ENCODE measurements around the gene CCR5AS.

The CCR5AS gene

GRCh38 chr3:46361408-46362283 is 45.2 kb downstream of the CCR5AS start:
- ChIA-PET CTCF (interaction anchor here (0.7 kb wide), 1 partner anchor 9 kb away, joined by 4 read pairs; no protein-coding TSS in a partner anchor), POLR2A (interaction anchor here (0.5 kb wide), 1 partner anchor 63 kb away, joined by 5 read pairs; no protein-coding TSS in a partner anchor)
- no peaks in the 10 kb centered on the region for H3K9me3 Mint-ChIP-seq
- ATAC-seq (ENCODE audit: low read depth) (peak; percentile 31), DNase-seq (no peak)
- H3K4me3 Mint-ChIP-seq: no peak overlapping the region
- no peaks in the 10 kb centered on the region for H3K36me3 Mint-ChIP-seq (ENCODE audit: low read depth)
- H3K27ac Mint-ChIP-seq: no peak overlapping the region
- H3K4me1 Mint-ChIP-seq: peaks cover 38% of the 10 kb centered on the region
- intact Hi-C loops (cut with micrococcal nuclease): loop anchor here (5.0 kb wide), 1 partner anchor 39 kb away; no protein-coding TSS in a partner anchor
- TF ChIP-seq CTCF (IDR thresholded peaks at IDR 0.05): no peak
- H3K27me3 Mint-ChIP-seq: no peaks in the 10 kb centered on the region

- no peaks in the 10 kb centered on the region for H3K9me3 Mint-ChIP-seq
- ATAC-seq (ENCODE audit: low read depth) (no peak), DNase-seq (no peak)
- no peak overlapping the region for H3K4me3 Mint-ChIP-seq
- no peak overlapping the region for H3K27ac Mint-ChIP-seq
- CTCF ChIA-PET: interaction anchor here (2.7 kb wide), 1 partner anchor 9 kb away, joined by 10 read pairs; the partner anchor contains the start of gene CCR5
- no peak for TF ChIP-seq CTCF (IDR thresholded peaks at IDR 0.05)
- H3K4me1 Mint-ChIP-seq: peaks cover 44% of the 10 kb centered on the region
- intact Hi-C loops (cut with micrococcal nuclease): loop anchor here (5.0 kb wide), 1 partner anchor 39 kb away; no protein-coding TSS in a partner anchor
- POLR2A ChIA-PET: no interaction called here
- no peaks in the 10 kb centered on the region for H3K36me3 Mint-ChIP-seq (ENCODE audit: low read depth)
- no peaks in the 10 kb centered on the region for H3K27me3 Mint-ChIP-seq
These were observed 46.0 kb downstream of the CCR5AS start for GRCh38 chr3:46360907-46361306.

- intact Hi-C loops (cut with micrococcal nuclease): loop anchor here (5.0 kb wide), 1 partner anchor 38 kb away; no protein-coding TSS in a partner anchor
- H3K27me3 Mint-ChIP-seq: no peaks in the 10 kb centered on the region
- no peak overlapping the region for H3K27ac Mint-ChIP-seq
- no peaks in the 10 kb centered on the region for H3K36me3 Mint-ChIP-seq (ENCODE audit: low read depth)
- H3K9me3 Mint-ChIP-seq: no peaks in the 10 kb centered on the region
- POLR2A ChIA-PET: interaction anchor here (0.6 to 0.8 kb wide), 2 partner anchors 179 to 255 kb away, joined by 3 to 4 read pairs; no protein-coding TSS in a partner anchor
- H3K4me1 Mint-ChIP-seq: peaks cover 53% of the 10 kb centered on the region
- CTCF ChIA-PET: interaction anchor here (0.7 to 2.7 kb wide), 3 partner anchors 10 to 273 kb away, joined by 3 to 10 read pairs (median 3); partner anchors contain the start of gene CCR5
- no peak for TF ChIP-seq CTCF (IDR thresholded peaks at IDR 0.05)
- H3K4me3 Mint-ChIP-seq: no peak overlapping the region
- DNase-seq: no peak
- peak; percentile 49 for ATAC-seq (ENCODE audit: low read depth)
These were observed 47.0 kb downstream of the CCR5AS start for GRCh38 chr3:46359733-46360493.

- POLR2A ChIA-PET: no interaction called here
These were observed 48.4 kb downstream of the CCR5AS start for GRCh38 chr3:46358466-46358865.

More at GRCh38 chr3:46358466-46358865, 48.4 kb downstream of the CCR5AS start:
- Mint-ChIP-seq H3K27ac (no peak overlapping the region), H3K9me3 (no peaks in the 10 kb centered on the region), H3K4me1 (peaks cover 65% of the 10 kb centered on the region), H3K4me3 (no peak overlapping the region), H3K36me3 (ENCODE audit: low read depth) (no peaks in the 10 kb centered on the region), H3K27me3 (no peaks in the 10 kb centered on the region)
- no peak for TF ChIP-seq CTCF (IDR thresholded peaks at IDR 0.05)
- DNase-seq: no peak
- intact Hi-C loops (cut with micrococcal nuclease): no loop called here
- CTCF ChIA-PET: interaction anchor here (2.7 kb wide), 1 partner anchor 12 kb away, joined by 10 read pairs; the partner anchor contains the start of gene CCR5
- no peak for ATAC-seq (ENCODE audit: low read depth)
